C4-2B (cell line): ENCODE measurements around the gene SMIM11.

Source experiments
- ZFX ChIP-seq: fragments of 450-650 bp; IDR thresholded peaks from 2 replicates; pipeline ENCODE4 v1.6.1; 2017
- TF ChIP-seq, protein P1 (sequence below): fragments of 450-650 bp; conservative IDR thresholded peaks from 2 replicates; pipeline ENCODE4 v1.5.1; 2017; ENCODE audit warnings: mild to moderate bottlenecking

DNA sequence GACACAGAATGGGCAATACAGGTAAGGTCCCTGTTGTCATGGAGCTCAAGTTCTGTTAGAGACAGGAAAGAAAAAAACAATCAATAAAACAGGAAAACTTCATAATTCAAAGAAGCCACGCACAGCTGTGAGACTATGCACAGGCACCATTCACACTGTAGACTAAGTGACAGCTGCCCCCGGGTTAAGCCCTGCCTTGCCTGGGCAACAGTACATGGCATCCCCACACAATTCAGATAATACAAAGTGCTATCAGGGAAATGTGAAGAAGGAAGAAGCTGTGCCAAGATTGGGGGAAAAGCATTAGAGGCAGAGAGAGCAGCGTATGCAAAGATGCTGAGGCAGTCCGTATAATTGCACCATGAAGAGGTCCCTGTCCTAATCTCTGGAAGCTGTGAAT lies 20.5 kb upstream of the SMIM11 start:
- TF ChIP-seq, protein P1, sequence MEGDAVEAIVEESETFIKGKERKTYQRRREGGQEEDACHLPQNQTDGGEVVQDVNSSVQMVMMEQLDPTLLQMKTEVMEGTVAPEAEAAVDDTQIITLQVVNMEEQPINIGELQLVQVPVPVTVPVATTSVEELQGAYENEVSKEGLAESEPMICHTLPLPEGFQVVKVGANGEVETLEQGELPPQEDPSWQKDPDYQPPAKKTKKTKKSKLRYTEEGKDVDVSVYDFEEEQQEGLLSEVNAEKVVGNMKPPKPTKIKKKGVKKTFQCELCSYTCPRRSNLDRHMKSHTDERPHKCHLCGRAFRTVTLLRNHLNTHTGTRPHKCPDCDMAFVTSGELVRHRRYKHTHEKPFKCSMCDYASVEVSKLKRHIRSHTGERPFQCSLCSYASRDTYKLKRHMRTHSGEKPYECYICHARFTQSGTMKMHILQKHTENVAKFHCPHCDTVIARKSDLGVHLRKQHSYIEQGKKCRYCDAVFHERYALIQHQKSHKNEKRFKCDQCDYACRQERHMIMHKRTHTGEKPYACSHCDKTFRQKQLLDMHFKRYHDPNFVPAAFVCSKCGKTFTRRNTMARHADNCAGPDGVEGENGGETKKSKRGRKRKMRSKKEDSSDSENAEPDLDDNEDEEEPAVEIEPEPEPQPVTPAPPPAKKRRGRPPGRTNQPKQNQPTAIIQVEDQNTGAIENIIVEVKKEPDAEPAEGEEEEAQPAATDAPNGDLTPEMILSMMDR: no peak
- TF ChIP-seq ZFX: no peak
